Nephron (organoid): ENCODE data around the gene ACOT9.
"Not testable (repeated sequence)": the region's sequence is repeated elsewhere in the genome, so short reads cannot be mapped to it uniquely, and the experiment has no call there.

Experiments used
- H3K27ac Mint-ChIP-seq, 3 experiments: 2 replicates each; pipeline ENCODE4 v1.8.0; 2020; ENCODE audit warnings: mixed read lengths in 3 of 3, mild to moderate bottlenecking in 2 of 3, moderate library complexity in 1 of 3
- H3K27me3 Mint-ChIP-seq: 2 replicates; pipeline ENCODE4 v1.8.0; 2021; ENCODE audit warnings: low read depth, mild to moderate bottlenecking, moderate library complexity, mixed read lengths
- H3K36me3 Mint-ChIP-seq: 2 replicates; pipeline ENCODE4 v1.8.0; 2020; ENCODE audit warnings: low read depth, mixed read lengths
- H3K4me1 Mint-ChIP-seq: 2 replicates; pipeline ENCODE4 v1.8.0; 2020; ENCODE audit warnings: mixed read lengths
- H3K4me3 Mint-ChIP-seq, 3 experiments: 2 replicates each; pipeline ENCODE4 v1.8.0; 2020; ENCODE audit warnings: mild to moderate bottlenecking in 3 of 3, mixed read lengths in 3 of 3, moderate library complexity in 2 of 3
- H3K9me3 Mint-ChIP-seq: 2 replicates; pipeline ENCODE4 v1.8.0; 2020; ENCODE audit warnings: mixed read lengths
- TF ChIP-seq, protein P1 (sequence below), 3 experiments: fragments of 200-600 bp; sonication (generic); IDR thresholded peaks; one replicate each; pipeline ENCODE4 v1.5.0; 2021; ENCODE audit warnings: antibody characterized with exemption in 3 of 3; ENCODE audit not compliant: unreplicated experiment in 3 of 3

ACOT9 gene

GRCh38 chrX:23704673-23705206 is 38.3 kb downstream of the ACOT9 start:
- H3K27ac Mint-ChIP-seq, result no peak overlapping the region
- peaks cover 34% of the 10 kb centered on the region for H3K36me3 Mint-ChIP-seq
- no peaks in the 10 kb centered on the region for H3K27me3 Mint-ChIP-seq
- no peaks in the 10 kb centered on the region for H3K4me1 Mint-ChIP-seq
- H3K9me3 Mint-ChIP-seq, result no peaks in the 10 kb centered on the region
- no peak overlapping the region for H3K4me3 Mint-ChIP-seq
- TF ChIP-seq, protein P1, sequence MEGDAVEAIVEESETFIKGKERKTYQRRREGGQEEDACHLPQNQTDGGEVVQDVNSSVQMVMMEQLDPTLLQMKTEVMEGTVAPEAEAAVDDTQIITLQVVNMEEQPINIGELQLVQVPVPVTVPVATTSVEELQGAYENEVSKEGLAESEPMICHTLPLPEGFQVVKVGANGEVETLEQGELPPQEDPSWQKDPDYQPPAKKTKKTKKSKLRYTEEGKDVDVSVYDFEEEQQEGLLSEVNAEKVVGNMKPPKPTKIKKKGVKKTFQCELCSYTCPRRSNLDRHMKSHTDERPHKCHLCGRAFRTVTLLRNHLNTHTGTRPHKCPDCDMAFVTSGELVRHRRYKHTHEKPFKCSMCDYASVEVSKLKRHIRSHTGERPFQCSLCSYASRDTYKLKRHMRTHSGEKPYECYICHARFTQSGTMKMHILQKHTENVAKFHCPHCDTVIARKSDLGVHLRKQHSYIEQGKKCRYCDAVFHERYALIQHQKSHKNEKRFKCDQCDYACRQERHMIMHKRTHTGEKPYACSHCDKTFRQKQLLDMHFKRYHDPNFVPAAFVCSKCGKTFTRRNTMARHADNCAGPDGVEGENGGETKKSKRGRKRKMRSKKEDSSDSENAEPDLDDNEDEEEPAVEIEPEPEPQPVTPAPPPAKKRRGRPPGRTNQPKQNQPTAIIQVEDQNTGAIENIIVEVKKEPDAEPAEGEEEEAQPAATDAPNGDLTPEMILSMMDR (IDR thresholded peaks at IDR 0.05; ENCODE audit: unreplicated experiment in 3 of 3), result no peak

- Mint-ChIP-seq H3K27ac (no peak overlapping the region), H3K27me3 (no peaks in the 10 kb centered on the region), H3K4me3 (no peak overlapping the region), H3K4me1 (no peaks in the 10 kb centered on the region), H3K36me3 (peaks cover 19% of the 10 kb centered on the region), H3K9me3 (no peaks in the 10 kb centered on the region)
- TF ChIP-seq, protein P1 (IDR thresholded peaks at IDR 0.05; ENCODE audit: unreplicated experiment in 3 of 3), result no peak
Observed at GRCh38 chrX:23699636-23700194, 43.4 kb downstream of the ACOT9 start.

DNA sequence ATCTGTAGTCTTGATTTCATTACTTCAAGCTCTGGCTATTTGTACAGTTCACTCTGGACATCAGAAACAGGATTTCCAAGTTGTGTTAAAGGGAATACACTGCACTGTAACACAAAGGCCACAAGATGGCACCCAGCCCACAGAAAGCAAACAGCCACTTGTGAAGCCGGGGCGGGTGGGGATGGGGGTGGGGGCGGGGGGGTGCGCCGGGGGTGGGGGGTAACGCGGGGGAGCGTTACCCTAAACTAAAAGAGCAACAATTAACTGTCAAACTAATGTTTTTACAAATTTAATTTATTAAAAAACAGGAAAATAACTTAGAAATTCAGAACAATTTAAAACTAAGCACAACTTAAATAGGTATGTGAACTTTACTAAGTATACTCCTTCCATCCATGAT is 48.5 kb downstream of the ACOT9 start:
- Mint-ChIP-seq H3K4me3 (no peak overlapping the region), H3K27me3 (no peaks in the 10 kb centered on the region), H3K4me1 (no peaks in the 10 kb centered on the region), H3K36me3 (no peaks in the 10 kb centered on the region), H3K27ac (no peak overlapping the region), H3K9me3 (no peaks in the 10 kb centered on the region)
- TF ChIP-seq, protein P1 (IDR thresholded peaks at IDR 0.05; ENCODE audit: unreplicated experiment in 3 of 3), result peak; percentile 58 to 69 (median 66)

DNA sequence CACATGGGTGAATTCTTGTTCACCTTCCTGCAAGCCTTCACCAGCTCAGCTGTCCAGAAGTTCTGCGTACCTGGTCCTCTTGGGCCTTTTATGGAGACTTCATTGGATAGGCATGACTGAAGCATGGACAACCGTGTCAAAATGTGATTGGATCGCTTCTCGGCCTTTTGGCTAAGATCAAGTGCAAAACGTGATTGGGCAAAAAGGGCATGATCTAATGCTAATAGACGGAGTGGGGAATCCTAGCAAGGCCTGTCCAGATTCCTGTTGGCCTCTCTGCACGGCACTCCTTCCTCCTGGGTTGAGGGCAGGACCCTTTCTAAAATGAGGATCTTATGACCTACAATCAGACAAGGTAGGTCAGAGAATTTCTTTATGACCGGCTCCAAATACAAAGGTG is 50.9 kb downstream of the ACOT9 start:
- no peaks in the 10 kb centered on the region for H3K9me3 Mint-ChIP-seq

GRCh38 chrX:23676486-23676885 is 66.6 kb downstream of the ACOT9 start:
- not testable (repeated sequence) for H3K27me3 Mint-ChIP-seq, H3K4me3 Mint-ChIP-seq, H3K4me1 Mint-ChIP-seq, H3K27ac Mint-ChIP-seq, H3K9me3 Mint-ChIP-seq
- H3K36me3 Mint-ChIP-seq, result peaks cover 50% of the 10 kb centered on the region

More for the DNA sequence above, 50.9 kb downstream of the ACOT9 start:
- H3K27me3 Mint-ChIP-seq, result no peaks in the 10 kb centered on the region
- peaks cover under 1% of the 10 kb centered on the region for H3K36me3 Mint-ChIP-seq
- H3K27ac Mint-ChIP-seq, result no peak overlapping the region
- H3K4me1 Mint-ChIP-seq, result no peaks in the 10 kb centered on the region
- TF ChIP-seq, protein P1 (IDR thresholded peaks at IDR 0.05; ENCODE audit: unreplicated experiment in 3 of 3), result no peak
- no peak overlapping the region for H3K4me3 Mint-ChIP-seq

DNA sequence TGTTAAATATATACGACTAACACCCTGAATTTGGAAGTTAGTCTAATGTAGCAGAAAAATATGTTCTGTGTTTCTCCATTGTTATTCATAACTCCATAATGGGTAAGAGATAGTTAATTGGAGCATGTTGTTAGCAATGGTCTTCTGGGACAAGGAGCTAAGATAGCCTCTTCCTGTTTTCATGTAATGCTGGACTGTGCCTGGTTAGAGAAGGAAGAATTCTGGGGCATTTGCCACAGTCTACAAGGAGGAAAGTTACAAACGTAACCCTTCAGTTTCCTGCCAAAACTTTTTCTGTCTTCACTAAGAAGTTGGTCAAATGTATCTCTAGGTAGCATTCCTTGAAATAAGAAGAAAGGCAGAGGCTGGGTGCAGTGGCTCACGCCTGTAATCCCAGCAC is 70.0 kb downstream of the ACOT9 start:
- Mint-ChIP-seq H3K27ac (no peak overlapping the region), H3K27me3 (no peaks in the 10 kb centered on the region), H3K4me1 (peaks cover 13% of the 10 kb centered on the region), H3K4me3 (no peak overlapping the region), H3K9me3 (no peaks in the 10 kb centered on the region), H3K36me3 (peaks cover 50% of the 10 kb centered on the region)
- TF ChIP-seq, protein P1 (IDR thresholded peaks at IDR 0.05; ENCODE audit: unreplicated experiment in 3 of 3), result no peak
